ENCODE measurements around the gene MAMSTR.
"Not testable (repeated sequence)": the region's sequence is repeated elsewhere in the genome, so short reads cannot be mapped to it uniquely, and the experiment has no call there.

The MAMSTR gene, protein sequence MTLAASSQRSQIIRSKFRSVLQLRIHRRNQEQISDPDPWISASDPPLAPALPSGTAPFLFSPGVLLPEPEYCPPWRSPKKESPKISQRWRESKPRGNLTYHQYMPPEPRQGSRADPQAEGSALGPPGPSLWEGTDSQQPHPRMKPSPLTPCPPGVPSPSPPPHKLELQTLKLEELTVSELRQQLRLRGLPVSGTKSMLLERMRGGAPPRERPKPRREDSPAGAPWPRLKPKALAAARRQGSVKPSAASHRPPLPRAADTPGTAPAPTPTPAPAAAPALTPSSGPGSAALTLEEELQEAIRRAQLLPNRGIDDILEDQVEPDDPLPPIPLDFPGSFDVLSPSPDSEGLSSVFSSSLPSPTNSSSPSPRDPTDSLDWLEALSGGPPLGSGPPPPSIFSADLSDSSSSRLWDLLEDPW

DNA sequence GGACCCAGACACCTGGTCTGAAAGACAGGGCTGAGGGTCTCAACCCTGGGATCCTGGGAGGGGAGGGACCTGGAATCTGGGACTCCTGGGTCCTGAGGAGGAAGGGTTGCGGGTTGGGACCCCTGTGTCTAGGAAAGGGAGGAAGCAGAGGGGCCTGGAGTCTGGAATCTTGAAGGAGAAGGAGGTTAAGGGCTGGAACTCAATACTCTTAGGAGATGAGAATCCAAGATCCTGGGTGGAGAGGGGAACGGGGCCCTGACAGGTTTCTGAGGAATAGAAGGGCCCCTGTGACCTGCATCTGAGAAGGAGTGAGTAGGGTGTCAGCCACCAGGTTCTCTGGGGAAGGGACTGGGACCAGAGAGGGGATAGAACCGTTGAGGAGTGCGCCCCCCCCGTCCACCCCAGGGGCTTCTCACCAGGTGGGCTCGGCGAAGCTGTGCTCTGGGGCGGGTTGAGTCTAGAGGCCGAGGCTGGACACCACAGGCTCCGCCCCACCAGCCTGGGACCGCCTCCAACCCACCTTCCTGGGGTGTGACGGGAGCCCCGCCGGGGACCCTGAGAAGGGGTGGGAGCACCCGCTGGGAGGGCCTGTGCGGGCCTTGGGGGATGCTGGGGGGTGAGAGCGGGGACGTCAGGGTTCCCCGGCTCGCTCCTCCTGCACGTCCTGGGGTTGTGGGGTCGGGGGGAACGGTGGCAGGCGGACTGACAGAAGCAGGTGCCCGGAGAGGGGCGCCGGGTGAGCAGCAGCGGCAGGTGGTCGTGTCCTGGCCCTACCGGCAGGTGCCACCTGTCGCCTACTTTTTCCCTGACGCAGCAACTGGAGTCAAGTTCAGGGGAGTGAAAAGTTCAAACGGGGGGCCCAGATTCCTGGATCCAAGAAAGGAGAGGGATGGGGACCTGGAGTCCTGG lies at the start of gene MAMSTR:
Gene MAMSTR (minus strand): TSS at position 463 of the 909 bp plus-strand sequence. CDS start 694 bp downstream, outside the sequence.
- DNase-seq = no peak

GRCh38 chr19:48768994-48769713 lies 49.6 kb upstream of the MAMSTR start:
- DNase-seq = no peak

GRCh38 chr19:48768171-48768753 lies 48.7 kb upstream of the MAMSTR start:
- not testable (repeated sequence) for DNase-seq

DNA sequence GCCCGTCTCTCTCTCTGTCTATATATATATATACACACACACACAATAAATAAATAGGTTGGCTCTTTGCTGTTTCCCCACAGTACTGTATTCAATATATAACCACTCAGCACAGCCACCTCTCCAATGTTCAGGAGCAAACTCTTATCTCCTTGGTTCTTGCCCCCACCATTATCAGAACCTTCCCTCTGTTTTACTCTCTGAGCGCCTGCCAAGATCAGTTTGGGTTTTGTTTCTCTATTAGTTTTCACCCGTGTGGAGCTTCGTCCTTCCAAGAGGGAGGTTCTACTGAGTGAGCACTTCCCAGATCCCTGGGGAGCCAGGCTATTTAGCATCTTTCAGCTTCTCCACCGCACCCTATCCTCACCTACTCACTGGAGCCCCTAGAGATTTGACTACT lies 46.3 kb upstream of the MAMSTR start:
- not testable (repeated sequence) for DNase-seq

DNA sequence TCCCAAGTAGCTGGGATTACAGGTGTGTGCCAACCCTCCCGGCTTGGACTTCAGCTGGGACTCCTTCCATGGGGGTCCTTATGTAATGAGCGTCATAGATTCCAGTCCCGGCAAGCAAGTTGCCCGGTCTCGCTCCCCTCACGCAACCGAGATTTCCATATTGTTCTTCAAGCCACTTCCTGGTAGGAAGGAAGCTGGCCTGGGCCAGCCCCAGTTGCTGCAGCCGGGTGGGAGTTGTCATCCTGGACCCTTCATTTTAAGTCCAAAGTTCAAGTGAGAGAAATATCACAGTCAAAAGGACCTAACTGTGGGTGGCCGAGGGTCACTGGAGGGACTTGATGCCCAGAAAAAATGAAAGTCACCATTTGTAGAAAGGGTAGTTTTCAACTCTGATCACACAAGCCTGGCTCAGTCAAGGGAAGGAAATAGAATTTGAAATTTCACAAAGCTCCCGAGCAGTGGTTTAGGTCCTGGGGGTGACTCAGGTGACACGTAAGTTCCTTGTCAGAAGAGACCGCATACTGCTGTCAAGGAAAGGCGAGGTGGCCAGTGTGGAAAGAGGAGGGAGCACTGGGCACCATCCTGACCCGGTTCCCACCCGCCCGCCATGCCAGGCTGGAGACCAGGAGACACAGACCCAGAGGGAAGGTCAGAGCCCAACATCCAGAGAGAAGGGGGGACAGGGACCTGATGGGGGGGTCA lies 41.1 kb upstream of the MAMSTR start:
- DNase-seq = no peak

DNA sequence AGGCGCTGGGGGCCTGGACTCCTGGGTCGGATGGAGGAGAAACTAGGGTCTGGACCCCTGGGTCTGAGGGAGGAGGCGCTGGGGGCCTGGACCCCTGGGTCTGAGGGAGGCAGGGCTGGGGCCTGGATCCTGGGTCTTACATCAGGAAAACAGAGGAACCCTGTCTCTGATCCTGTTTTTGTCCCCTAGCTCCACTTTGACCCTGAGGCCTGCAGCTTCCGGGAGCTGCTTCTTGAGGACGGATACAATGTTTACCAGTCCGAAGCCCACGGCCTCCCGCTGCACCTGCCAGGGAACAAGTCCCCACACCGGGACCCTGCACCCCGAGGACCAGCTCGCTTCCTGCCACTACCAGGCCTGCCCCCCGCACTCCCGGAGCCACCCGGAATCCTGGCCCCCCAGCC lies 38.2 kb upstream of the MAMSTR start:
- no peak for DNase-seq

- DNase-seq = no peak
Measured at GRCh38 chr19:48757089-48757675, 37.7 kb upstream of the MAMSTR start.

DNA sequence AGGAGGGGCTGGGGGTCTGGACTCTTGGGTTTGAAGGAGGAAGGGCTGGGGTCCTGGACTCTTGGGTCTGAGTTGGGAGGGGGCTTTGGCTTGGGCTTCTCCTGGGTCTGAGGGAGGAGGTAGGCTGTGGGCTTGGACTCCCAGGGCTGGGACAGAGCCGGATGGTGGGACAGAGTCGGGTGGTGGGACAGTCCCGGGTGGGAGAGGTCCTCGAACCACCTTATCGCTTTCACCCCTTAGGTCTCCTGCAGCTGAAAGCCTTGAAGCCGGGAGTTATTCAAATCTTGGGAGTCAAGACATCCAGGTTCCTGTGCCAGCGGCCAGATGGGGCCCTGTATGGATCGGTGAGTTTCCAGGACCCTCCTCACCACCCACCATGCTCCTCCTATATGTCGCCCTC lies 37.2 kb upstream of the MAMSTR start:
- no peak for DNase-seq

DNA sequence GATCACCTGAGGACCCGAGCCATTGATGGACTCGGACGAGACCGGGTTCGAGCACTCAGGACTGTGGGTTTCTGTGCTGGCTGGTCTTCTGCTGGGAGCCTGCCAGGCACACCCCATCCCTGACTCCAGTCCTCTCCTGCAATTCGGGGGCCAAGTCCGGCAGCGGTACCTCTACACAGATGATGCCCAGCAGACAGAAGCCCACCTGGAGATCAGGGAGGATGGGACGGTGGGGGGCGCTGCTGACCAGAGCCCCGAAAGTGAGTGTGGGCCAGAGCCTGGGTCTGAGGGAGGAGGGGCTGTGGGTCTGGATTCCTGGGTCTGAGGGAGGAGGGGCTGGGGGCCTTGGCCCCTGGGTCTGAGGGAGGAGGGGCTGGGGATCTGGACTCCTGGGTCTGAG lies 36.7 kb upstream of the MAMSTR start:
- no peak for DNase-seq

GRCh38 chr19:48755787-48756186 lies 36.3 kb upstream of the MAMSTR start:
- DNase-seq = no peak

GRCh38 chr19:48755084-48755641 lies 35.6 kb upstream of the MAMSTR start, which contains the start of gene FGF21:
TSS of gene FGF21 (plus strand) at chr19:48755524. CDS start at chr19:48756237, 713 bp downstream.
- DNase-seq = no peak

GRCh38 chr19:48752496-48753365 lies 33.2 kb upstream of the MAMSTR start, which contains the start of gene FUT1:
TSS of gene FUT1 (minus strand) at chr19:48752641. CDS start at chr19:48751281, 1,360 bp downstream.
- DNase-seq = peak; percentile 79

DNA sequence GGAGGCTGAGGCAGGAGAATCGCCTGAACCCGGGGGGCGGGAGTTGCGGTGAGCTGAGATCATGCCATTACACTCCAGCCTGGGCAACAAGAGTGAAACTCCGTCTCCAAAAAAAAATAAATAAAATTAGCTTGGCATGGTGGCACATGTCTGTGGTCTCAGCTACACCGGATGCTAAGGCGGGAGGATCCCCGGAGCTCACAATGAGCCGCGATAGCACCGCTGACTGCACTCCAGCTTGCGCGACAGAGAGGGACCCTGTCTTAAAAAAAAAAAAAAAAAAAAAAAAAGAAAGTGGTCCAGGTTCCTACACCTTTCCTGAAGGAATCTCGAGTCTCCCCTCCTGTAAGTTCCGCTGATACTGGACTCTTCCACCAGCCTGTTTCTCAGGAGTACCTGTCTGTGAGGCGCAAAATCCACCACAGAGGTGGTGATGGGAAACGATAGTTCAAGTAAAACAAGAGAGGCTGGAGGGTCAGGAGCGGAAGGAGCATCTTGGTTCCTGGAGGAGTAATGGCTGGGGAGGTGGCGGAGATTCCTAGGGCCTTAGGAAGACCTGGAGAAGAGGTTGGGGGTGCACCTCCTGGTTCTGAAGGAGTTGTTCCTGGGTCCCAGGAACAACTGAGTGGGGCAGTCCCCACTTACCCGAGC lies 32.4 kb upstream of the MAMSTR start:
- no peak for DNase-seq

GRCh38 chr19:48750771-48751504 lies 31.4 kb upstream of the MAMSTR start:
- DNase-seq = no peak

- no peak for DNase-seq
Measured at GRCh38 chr19:48750351-48750750, 30.8 kb upstream of the MAMSTR start.

- DNase-seq = no peak
Measured at GRCh38 chr19:48749571-48750198, 30.2 kb upstream of the MAMSTR start.

DNA sequence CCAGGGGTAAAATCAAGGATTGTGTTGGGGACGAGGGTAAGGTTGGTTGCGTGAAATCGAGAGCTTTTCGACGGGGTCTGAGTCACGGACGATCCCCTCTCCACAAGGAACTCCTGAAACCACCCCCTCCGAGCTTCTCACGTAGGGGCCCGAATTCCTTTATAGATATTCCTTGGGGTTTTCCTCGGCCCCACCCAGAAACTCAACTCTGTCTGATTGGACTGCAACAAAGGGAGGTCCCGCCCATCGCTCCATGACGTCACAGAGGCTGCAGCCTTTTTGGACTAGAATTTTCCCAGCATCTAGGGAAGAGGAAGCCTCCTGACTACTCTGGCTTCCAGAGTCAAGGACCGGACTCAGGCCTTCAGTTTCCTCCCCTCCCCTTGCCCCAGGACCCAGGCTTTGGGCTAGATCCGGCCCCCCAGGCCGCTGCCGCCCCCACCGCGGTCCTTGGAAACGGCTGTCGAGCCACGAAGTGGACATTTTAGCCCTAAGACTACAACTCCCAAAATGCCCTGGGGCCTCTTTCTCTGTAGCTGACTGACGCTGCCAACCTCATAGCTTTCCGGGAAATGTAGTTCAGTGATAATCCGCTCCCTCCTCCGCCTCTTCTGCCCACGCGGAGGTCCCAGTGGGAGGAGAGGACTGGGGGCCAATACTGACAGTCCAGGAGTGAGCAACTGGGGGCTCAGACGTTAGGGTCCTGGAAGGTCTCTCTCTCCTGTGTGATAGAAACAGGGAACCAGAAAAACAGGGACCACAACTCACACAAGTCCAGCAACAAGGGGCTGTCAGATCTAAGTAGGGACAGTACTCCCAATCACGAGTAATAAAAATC lies 27.4 kb upstream of the MAMSTR start, which contains the start of gene IZUMO1:
Gene IZUMO1 (minus strand): TSS at position 172 of the 838 bp plus-strand sequence. CDS start 1,050 bp downstream, outside the sequence.
- peak; percentile 92 for DNase-seq

All from retina (tissue), 1 donor.